ENCODE measurements around the gene IRGQ. TPM values are rescaled to one million over a fixed set of nuclear protein-coding genes. Genes with fewer than 3 reads are reported as not detected.
"Not testable (repeated sequence)": the region's sequence is repeated elsewhere in the genome, so short reads cannot be mapped to it uniquely, and the experiment has no call there.

The IRGQ gene
- total and polyA plus RNA-seq, 2 experiments from 2014 or later = 5.7 to 19.9 TPM

DNA sequence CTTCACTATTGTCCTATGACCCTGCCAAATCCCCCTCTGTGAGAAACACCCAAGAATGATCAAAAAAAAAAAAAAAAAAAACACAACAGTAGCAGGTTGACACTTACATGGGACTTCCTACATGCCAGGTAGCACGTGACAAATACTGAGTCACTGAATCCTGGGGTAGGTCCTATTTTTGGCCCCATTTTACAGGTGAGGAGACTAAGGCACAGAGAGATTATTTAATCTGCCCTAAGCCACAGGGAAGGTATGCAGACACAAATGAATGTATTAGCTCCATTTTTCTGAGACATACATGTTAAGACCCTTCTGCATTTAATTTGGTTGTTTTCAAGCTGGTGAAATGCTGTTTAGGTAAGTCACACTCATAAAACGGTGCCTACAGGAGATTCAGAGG lies 47.2 kb downstream of the IRGQ start:
- Histone ChIP-seq H2AFZ (no peak overlapping the region), H3K9ac (no peak overlapping the region), H4K20me1 (ENCODE audit: insufficient read depth) (no peaks in the 10 kb centered on the region), H3K4me3 (no peak overlapping the region), H3F3A (ENCODE audit: insufficient read depth) (no peaks in the 10 kb centered on the region), H3K9me3 (ENCODE audit: low read depth) (no peaks in the 10 kb centered on the region), H3K27me3 (replicated peaks; ENCODE audit: insufficient read depth) (no peaks in the 10 kb centered on the region), H3K9me2 (ENCODE audit: insufficient read depth) (no peaks in the 10 kb centered on the region), H3K36me3 (ENCODE audit: low read depth) (peaks cover 5% of the 10 kb centered on the region; the same call in 1 of the 2 replicates), H3K4me1 (ENCODE audit: insufficient read depth) (no peaks in the 10 kb centered on the region), H3K27ac (no peak overlapping the region), H3K79me2 (ENCODE audit: insufficient read depth) (no peaks in the 10 kb centered on the region), H3K4me2 (ENCODE audit: unreplicated experiment) (no peak overlapping the region)
- TF ChIP-seq EZH2phosphoT487 (IDR thresholded peaks at IDR 0.05; ENCODE audit: insufficient read depth, low read depth) (no peak), EZH2 (IDR thresholded peaks at IDR 0.05; ENCODE audit: insufficient read depth, poor library complexity, severe bottlenecking) (no peak)
- no peak for DNase-seq
- WGBS, 2 experiments (ENCODE audit: low coverage in 1 of 2, low lambda C conversion rate in 2 of 2, missing lambda C conversion rate in 2 of 2) = 73 to 78% methylated on average over 2 of the region's 2 CpGs
- in situ Hi-C loops (cut with MboI) = no loop called here

- H3K27ac ChIP-seq; H3K9me3 ChIP-seq (ENCODE audit: low read depth); DNase-seq; H3K4me3 ChIP-seq; H2AFZ ChIP-seq; H3K36me3 ChIP-seq (ENCODE audit: low read depth); H3K79me2 ChIP-seq (ENCODE audit: insufficient read depth); H4K20me1 ChIP-seq (ENCODE audit: insufficient read depth); H3K9me2 ChIP-seq (ENCODE audit: insufficient read depth); H3K4me1 ChIP-seq (ENCODE audit: insufficient read depth); in situ Hi-C loops (cut with MboI); H3K4me2 ChIP-seq (ENCODE audit: unreplicated experiment); H3F3A ChIP-seq (ENCODE audit: insufficient read depth); H3K9ac ChIP-seq; H3K27me3 ChIP-seq (replicated peaks; ENCODE audit: insufficient read depth): not testable (repeated sequence)
- 91 to 100% methylated on average over 2 to 20 of the region's 24 CpGs for WGBS, 2 experiments (ENCODE audit: low coverage in 1 of 2, low lambda C conversion rate in 2 of 2, missing lambda C conversion rate in 2 of 2)
Observed at GRCh38 chr19:43547926-43548325, 48.0 kb downstream of the IRGQ start.

DNA sequence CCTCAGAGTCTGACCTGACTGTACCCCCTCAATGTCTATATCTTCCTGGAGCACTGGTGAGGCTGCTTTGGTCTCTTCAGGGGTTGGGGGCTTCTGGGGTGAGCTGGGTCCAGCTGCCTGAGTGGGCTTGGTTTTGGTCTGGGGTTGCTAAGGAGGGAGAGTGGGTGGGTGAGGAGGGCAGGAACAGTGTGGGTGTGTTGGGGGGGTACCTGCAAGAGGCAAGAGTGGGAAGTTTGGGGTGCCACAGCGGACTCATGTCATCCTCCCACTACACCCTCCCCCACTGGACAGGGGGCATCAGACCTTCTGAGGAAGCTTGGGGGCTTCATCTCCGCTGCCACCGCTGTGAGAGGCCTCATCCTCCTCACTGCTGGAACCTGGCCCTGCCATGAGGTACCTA lies 49.4 kb downstream of the IRGQ start:
- H3K9ac ChIP-seq = no peak overlapping the region
- in situ Hi-C loops (cut with MboI) = no loop called here
- no peak overlapping the region for H3K27ac ChIP-seq
- H4K20me1 ChIP-seq (ENCODE audit: insufficient read depth) = no peaks in the 10 kb centered on the region
- H3K4me3 ChIP-seq = no peak overlapping the region
- H3K79me2 ChIP-seq (ENCODE audit: insufficient read depth) = no peaks in the 10 kb centered on the region
- H3K4me1 ChIP-seq (ENCODE audit: insufficient read depth) = no peaks in the 10 kb centered on the region
- no peaks in the 10 kb centered on the region for H3F3A ChIP-seq (ENCODE audit: insufficient read depth)
- H3K27me3 ChIP-seq (replicated peaks; ENCODE audit: insufficient read depth) = no peaks in the 10 kb centered on the region
- peaks cover 5% of the 10 kb centered on the region; the same call in 1 of the 2 replicates for H3K36me3 ChIP-seq (ENCODE audit: low read depth)
- H3K9me2 ChIP-seq (ENCODE audit: insufficient read depth) = no peaks in the 10 kb centered on the region
- no peak overlapping the region for H3K4me2 ChIP-seq (ENCODE audit: unreplicated experiment)
- TF ChIP-seq EZH2phosphoT487 (IDR thresholded peaks at IDR 0.05; ENCODE audit: insufficient read depth, low read depth) (no peak), EZH2 (IDR thresholded peaks at IDR 0.05; ENCODE audit: insufficient read depth, poor library complexity, severe bottlenecking) (no peak)
- no peak overlapping the region for H2AFZ ChIP-seq
- WGBS, 2 experiments (ENCODE audit: low coverage in 1 of 2, low lambda C conversion rate in 2 of 2, missing lambda C conversion rate in 2 of 2) = 89 to 95% methylated on average over 2 of the region's 3 CpGs
- DNase-seq = no peak
- no peaks in the 10 kb centered on the region for H3K9me3 ChIP-seq (ENCODE audit: low read depth)

DNA sequence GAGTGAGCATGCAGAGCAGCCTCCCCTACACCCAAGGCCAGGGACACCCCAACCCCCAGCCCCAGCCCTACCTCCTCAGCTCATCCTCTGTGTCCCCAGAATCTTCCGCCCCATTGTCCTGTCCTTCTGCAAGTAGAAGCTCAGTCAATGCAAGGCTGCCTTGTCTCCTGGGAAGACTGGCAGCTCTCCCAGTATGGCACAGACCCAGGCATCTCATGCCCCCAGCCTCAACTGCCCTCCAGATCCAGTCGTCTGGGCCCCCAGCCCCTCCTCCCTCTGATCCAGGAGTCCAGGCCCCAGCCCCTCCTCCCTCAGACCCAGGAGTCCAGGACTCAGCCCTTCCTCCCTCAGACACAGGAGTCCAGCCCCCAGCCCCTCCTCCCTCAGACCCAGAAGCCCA lies 50.0 kb downstream of the IRGQ start:
- no peaks in the 10 kb centered on the region for H3K9me3 ChIP-seq (ENCODE audit: low read depth)
- peaks cover 4% of the 10 kb centered on the region; the same call in 1 of the 2 replicates for H3K36me3 ChIP-seq (ENCODE audit: low read depth)
- H3K9me2 ChIP-seq (ENCODE audit: insufficient read depth) = no peaks in the 10 kb centered on the region
- no peak for DNase-seq
- TF ChIP-seq EZH2 (IDR thresholded peaks at IDR 0.05; ENCODE audit: insufficient read depth, poor library complexity, severe bottlenecking) (no peak), EZH2phosphoT487 (IDR thresholded peaks at IDR 0.05; ENCODE audit: insufficient read depth, low read depth) (no peak)
- no peaks in the 10 kb centered on the region for H4K20me1 ChIP-seq (ENCODE audit: insufficient read depth)
- no peaks in the 10 kb centered on the region for H3K27me3 ChIP-seq (replicated peaks; ENCODE audit: insufficient read depth)
- H3F3A ChIP-seq (ENCODE audit: insufficient read depth) = no peaks in the 10 kb centered on the region
- in situ Hi-C loops (cut with MboI) = no loop called here
- H3K4me3 ChIP-seq = no peak overlapping the region
- H3K9ac ChIP-seq = no peak overlapping the region
- no peak overlapping the region for H3K27ac ChIP-seq
- WGBS, 2 experiments (ENCODE audit: low coverage in 1 of 2, low lambda C conversion rate in 2 of 2, missing lambda C conversion rate in 2 of 2) = 62 to 100% methylated on average over 1 to 2 of the region's 2 CpGs
- no peak overlapping the region for H3K4me2 ChIP-seq (ENCODE audit: unreplicated experiment)
- H2AFZ ChIP-seq = no peak overlapping the region
- no peaks in the 10 kb centered on the region for H3K79me2 ChIP-seq (ENCODE audit: insufficient read depth)
- H3K4me1 ChIP-seq (ENCODE audit: insufficient read depth) = no peaks in the 10 kb centered on the region

GRCh38 chr19:43545276-43545675 lies 50.7 kb downstream of the IRGQ start:
- Histone ChIP-seq H3K4me3 (no peak overlapping the region), H3K27ac (no peak overlapping the region), H3K9me2 (ENCODE audit: insufficient read depth) (no peaks in the 10 kb centered on the region), H3K4me1 (ENCODE audit: insufficient read depth) (no peaks in the 10 kb centered on the region), H3K9ac (no peak overlapping the region), H3K79me2 (ENCODE audit: insufficient read depth) (no peaks in the 10 kb centered on the region), H3K27me3 (replicated peaks; ENCODE audit: insufficient read depth) (no peaks in the 10 kb centered on the region), H2AFZ (no peak overlapping the region), H3K9me3 (ENCODE audit: low read depth) (no peaks in the 10 kb centered on the region), H4K20me1 (ENCODE audit: insufficient read depth) (no peaks in the 10 kb centered on the region), H3K36me3 (ENCODE audit: low read depth) (no peaks in the 10 kb centered on the region), H3K4me2 (ENCODE audit: unreplicated experiment) (no peak overlapping the region), H3F3A (ENCODE audit: insufficient read depth) (no peaks in the 10 kb centered on the region)
- TF ChIP-seq EZH2phosphoT487 (IDR thresholded peaks at IDR 0.05; ENCODE audit: insufficient read depth, low read depth) (no peak), EZH2 (IDR thresholded peaks at IDR 0.05; ENCODE audit: insufficient read depth, poor library complexity, severe bottlenecking) (no peak)
- 98 to 99% methylated on average over 5 of the region's 5 CpGs for WGBS, 2 experiments (ENCODE audit: low coverage in 1 of 2, low lambda C conversion rate in 2 of 2, missing lambda C conversion rate in 2 of 2)
- in situ Hi-C loops (cut with MboI) = no loop called here
- no peak for DNase-seq

All from GM23248 (cell line).